Transverse colon (tissue), 4 donors: ENCODE results near the gene GNB3. TPM values are rescaled to one million over a fixed set of nuclear protein-coding genes. Genes with fewer than 3 reads are reported as not detected.
"Not testable (repeated sequence)": the region's sequence is repeated elsewhere in the genome, so short reads cannot be mapped to it uniquely, and the experiment has no call there.

Experiments used
- DNase-seq: peaks from one replicate; pipeline ENCODE4 v3.0.0-alpha.2; 2019
- H3K27ac ChIP-seq, 4 donors: fragments of 200-600 bp; sonication (generic); 2 replicates each; pipeline ENCODE4 v1.5.1; 2016 to 2018; ENCODE audit warnings: inconsistent platforms in 4 of 4
- H3K27me3 ChIP-seq: fragments of 200-600 bp; sonication (generic); 2 replicates; pipeline ENCODE4 v1.5.1; 2017; ENCODE audit warnings: inconsistent platforms
- H3K36me3 ChIP-seq, 4 donors: fragments of 200-600 bp; sonication (generic); 2 replicates each; pipeline ENCODE4 v1.5.1; 2017 to 2019; ENCODE audit warnings: inconsistent platforms in 4 of 4
- H3K4me1 ChIP-seq, 4 donors: fragments of 200-600 bp; sonication (generic); 2 replicates each; pipeline ENCODE4 v1.5.1; 2017 to 2020; ENCODE audit warnings: inconsistent platforms in 4 of 4
- H3K4me3 ChIP-seq, 4 donors: fragments of 200-600 bp; sonication (generic); 1 replicate in 1 of 4; 2 replicates in 3 of 4; pipeline versions ENCODE4 v1.5.1 to v1.6.1; 2017 to 2019; ENCODE audit warnings: inconsistent platforms in 4 of 4
- H3K9me3 ChIP-seq, 2 donors: fragments of 200-600 bp; sonication (generic); 2 replicates each; pipeline ENCODE4 v1.5.1; 2017 to 2019; ENCODE audit warnings: inconsistent platforms in 2 of 2
- CTCF ChIP-seq, 5 experiments: fragments of 200-600 bp in 3 of 5; fragments of 450-650 bp in 2 of 5; sonication (generic) in 3 of 5; IDR thresholded peaks; 1 replicate in 2 of 5; 2 replicates in 3 of 5; pipeline ENCODE4 v1.5.1; 2016 to 2017; ENCODE audit warnings: antibody characterized with exemption in 5 of 5, inconsistent platforms in 3 of 5, mild to moderate bottlenecking in 2 of 5, moderate library complexity in 1 of 5
- EP300 ChIP-seq: sonication (generic); formaldehyde crosslinking; IDR thresholded peaks from one replicate; pipeline ENCODE4 v1.6.1; 2017; ENCODE audit warnings: antibody characterized with exemption, low read depth
- POLR2A ChIP-seq: fragments of 450-650 bp; IDR thresholded peaks from one replicate; pipeline ENCODE4 v1.6.1; 2016; ENCODE audit warnings: antibody characterized with exemption, mild to moderate bottlenecking, moderate library complexity
- POLR2AphosphoS5 ChIP-seq, 3 donors: sonication (generic); formaldehyde crosslinking; IDR thresholded peaks; one replicate each; pipeline ENCODE4 v1.6.1; 2016; ENCODE audit warnings: antibody characterized with exemption in 3 of 3
- WGBS, 2 donors: methylation state at CpG; one replicate each; pipeline ENCODE4 v1.1.5; 2018; ENCODE audit warnings: low coverage in 1 of 2; 5-methylcytosine and 5-hydroxymethylcytosine counted together
- in situ Hi-C, 4 donors: fragments of 200-750 bp; cut with MboI; loops; one replicate each; pipeline versions ENCODE4 v1.15.0 to v1.15.1; 2017; ENCODE audit warnings: low sequenced_read_pairs in 3 of 4, low pct_ligation_motif_present in 1 of 4, low pct_unique_long_range_greater_than_20kb in 1 of 4
- intact Hi-C: fragments of 100-400 bp; cut with DNase I; formaldehyde crosslinking; loops from one replicate; pipeline ENCODE4 v1.15.1; 2023; ENCODE audit warnings: low total_unique reads
- total RNA-seq, 4 donors: library from RNA; depleted of rRNA; stranded (reverse); fragments of >200 nt; gene quantifications; one replicate each; pipeline ENCODE4 v1.1.0, GENCODE V29; 2016

GNB3 gene
- total RNA-seq, 4 donors from 2014 or later, result 0.14 to 0.32 TPM; not detected in 2

- intact Hi-C loops, result loop anchor here (2.0 kb wide), 1 partner anchor 241 kb away; the partner anchor contains the start of gene C1RL
- peaks cover 24 to 47% (median 42%) of the 10 kb centered on the region in 4 donors for H3K4me1 ChIP-seq
- H3K36me3 ChIP-seq, result peaks cover 0 to 18% (median 5%) of the 10 kb centered on the region in 4 donors
- WGBS, 2 donors, result 0% methylated on average over 56 of the region's 86 CpGs; no CpG with 5 or more reads in 1 of the 2 donors
- H3K27ac ChIP-seq, result peak within 1 kb of the TSS; percentile 97 to 99 (median 98)
- H3K9me3 ChIP-seq, result no peaks in the 10 kb centered on the region
- TF ChIP-seq POLR2AphosphoS5 (IDR thresholded peaks at IDR 0.05) (peak; percentile 99 to 100 (median 100)), POLR2A (peak; percentile 100), CTCF (IDR thresholded peaks at IDR 0.05) (no peak), EP300 (no peak)
- no peaks in the 10 kb centered on the region for H3K27me3 ChIP-seq
- DNase-seq, result peak; percentile 90
- in situ Hi-C loops, result no loop called here
- peak within 1 kb of the TSS; percentile 88 to 99 (median 94) for H3K4me3 ChIP-seq
These were observed 26.9 kb downstream of the GNB3 start, which contains the start of gene TPI1 for GRCh38 chr12:6867413-6868210. Gene TPI1 (plus strand): TSS chr12:6867531. CDS start chr12:6867567, 36 bp downstream.

GRCh38 chr12:6868211-6869048 lies 27.7 kb downstream of the GNB3 start:
- Histone ChIP-seq H3K27ac (peak overlapping the region; percentile 97 to 99 (median 98)), H3K4me1 (peaks cover 24 to 47% (median 42%) of the 10 kb centered on the region in 4 donors), H3K4me3 (peak overlapping the region; percentile 88 to 99 (median 94)), H3K27me3 (no peaks in the 10 kb centered on the region), H3K36me3 (peaks cover 0 to 10% (median 5%) of the 10 kb centered on the region in 4 donors), H3K9me3 (no peaks in the 10 kb centered on the region)
- in situ Hi-C loops, result no loop called here
- TF ChIP-seq CTCF (IDR thresholded peaks at IDR 0.05) (no peak), POLR2AphosphoS5 (IDR thresholded peaks at IDR 0.05) (peak in 1 of 3 donors; percentile 34)
- intact Hi-C loops, result no loop called here
- 0 to 8% methylated on average over 3 to 22 of the region's 22 CpGs for WGBS, 2 donors
- no peak for DNase-seq

GRCh38 chr12:6869049-6870021 lies 28.6 kb downstream of the GNB3 start:
- intact Hi-C loops, result loop anchor here (5.0 kb wide), 1 partner anchor 68 kb away; no protein-coding TSS in a partner anchor
- DNase-seq, result peak; percentile 90
- Histone ChIP-seq H3K27ac (peak overlapping the region; percentile 97 to 99 (median 98)), H3K27me3 (no peaks in the 10 kb centered on the region), H3K4me1 (peaks cover 24 to 55% (median 49%) of the 10 kb centered on the region in 4 donors), H3K4me3 (peak overlapping the region in 2 of 4 donors; percentile 93 to 99), H3K9me3 (no peaks in the 10 kb centered on the region), H3K36me3 (peaks cover 0 to 10% (median 5%) of the 10 kb centered on the region in 4 donors)
- TF ChIP-seq POLR2A (no peak), POLR2AphosphoS5 (IDR thresholded peaks at IDR 0.05) (peak in 1 of 3 donors; percentile 23), CTCF (IDR thresholded peaks at IDR 0.05) (peak; percentile 92 to 95 (median 94)), EP300 (no peak)
- in situ Hi-C loops, result no loop called here
- 23% methylated on average over 12 of the region's 12 CpGs; no CpG with 5 or more reads in 1 of the 2 donors for WGBS, 2 donors

GRCh38 chr12:6870304-6870703 lies 29.6 kb downstream of the GNB3 start:
- H3K27me3 ChIP-seq, H3K9me3 ChIP-seq, in situ Hi-C loops, DNase-seq, H3K4me3 ChIP-seq: not testable (repeated sequence)
- WGBS, 2 donors, result 64% methylated on average over 4 of the region's 4 CpGs; no CpG with 5 or more reads in 1 of the 2 donors
- Histone ChIP-seq H3K36me3 (peaks cover 0 to 10% (median 5%) of the 10 kb centered on the region in 4 donors), H3K4me1 (peaks cover 24 to 58% (median 50%) of the 10 kb centered on the region in 4 donors), H3K27ac (peak overlapping the region in 3 of 4 donors; percentile 66 to 99 (median 98))
- intact Hi-C loops, result loop anchor here (5.0 kb wide), 1 partner anchor 67 kb away; no protein-coding TSS in a partner anchor
